ENCODE results near the gene DTNBP1. TPM values are rescaled to one million over a fixed set of nuclear protein-coding genes. Genes with fewer than 3 reads are reported as not detected.

DTNBP1 gene
- total RNA-seq, 1 experiment from 2014 or later = 12.8 TPM

DNA sequence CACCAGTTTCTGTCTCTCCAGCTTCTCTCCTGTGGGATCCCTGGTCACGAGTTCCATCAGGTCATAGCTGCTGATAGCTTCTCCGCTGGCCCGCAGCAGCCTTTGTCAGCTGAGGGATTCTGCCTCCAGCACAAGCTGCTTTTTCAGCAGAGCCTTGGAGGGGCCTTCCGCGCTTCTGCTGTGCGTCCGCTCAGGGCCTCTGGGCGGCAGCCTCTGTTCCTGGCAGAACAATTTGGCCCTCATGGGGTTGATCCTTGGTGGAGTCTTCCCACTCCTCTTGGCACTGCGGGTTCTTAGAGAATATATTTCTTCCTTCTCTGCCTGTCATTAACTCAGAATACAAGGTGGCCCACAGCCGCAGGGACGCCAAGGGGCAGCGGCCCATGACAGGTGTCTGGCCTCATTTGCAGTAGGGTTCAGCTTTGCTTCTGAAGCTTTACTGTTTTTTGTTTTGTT is 158.8 kb downstream of the DTNBP1 start:
- TF ChIP-seq CTCF (IDR thresholded peaks at IDR 0.05; ENCODE audit: unreplicated experiment) = no peak
- Mint-ChIP-seq H3K36me3 (ENCODE audit: insufficient read depth, unreplicated experiment) (no peaks in the 10 kb centered on the region), H3K9me3 (ENCODE audit: low read depth, unreplicated experiment) (no peaks in the 10 kb centered on the region), H3K27ac (ENCODE audit: unreplicated experiment) (no peak overlapping the region), H3K27me3 (ENCODE audit: unreplicated experiment) (no peaks in the 10 kb centered on the region), H3K4me1 (ENCODE audit: low read depth, unreplicated experiment) (no peaks in the 10 kb centered on the region), H3K4me3 (ENCODE audit: low read depth, unreplicated experiment) (no peak overlapping the region)
- CTCF ChIA-PET = no interaction called here
- no peak for DNase-seq
- no TSS peak for BruUV-seq (replicated peaks)
- intact Hi-C loops (cut with micrococcal nuclease; ENCODE audit: unreplicated experiment) = no loop called here

DNA sequence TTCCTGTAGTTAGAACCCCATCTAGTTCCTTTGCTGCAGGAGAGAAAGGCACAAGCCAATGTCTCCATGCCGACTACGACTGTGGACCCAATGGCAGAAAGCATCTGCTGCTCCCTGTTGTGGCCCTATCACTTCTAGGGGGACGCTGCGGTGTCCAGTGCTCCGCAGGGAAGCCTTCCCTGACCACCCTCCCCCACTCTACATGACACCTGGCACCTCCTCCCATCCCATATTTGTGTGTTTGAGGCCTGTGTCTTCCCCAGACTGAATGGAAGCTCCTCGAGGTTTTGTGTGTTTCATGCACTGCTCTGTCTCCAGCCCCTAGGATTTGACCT is 159.5 kb downstream of the DTNBP1 start:
- Mint-ChIP-seq H3K4me1 (ENCODE audit: low read depth, unreplicated experiment) (no peaks in the 10 kb centered on the region), H3K36me3 (ENCODE audit: insufficient read depth, unreplicated experiment) (no peaks in the 10 kb centered on the region), H3K27ac (ENCODE audit: unreplicated experiment) (no peak overlapping the region), H3K27me3 (ENCODE audit: unreplicated experiment) (no peaks in the 10 kb centered on the region), H3K4me3 (ENCODE audit: low read depth, unreplicated experiment) (no peak overlapping the region), H3K9me3 (ENCODE audit: low read depth, unreplicated experiment) (no peaks in the 10 kb centered on the region)
- CTCF ChIA-PET = no interaction called here
- no TSS peak for BruUV-seq (replicated peaks)
- no peak for TF ChIP-seq CTCF (IDR thresholded peaks at IDR 0.05; ENCODE audit: unreplicated experiment)
- intact Hi-C loops (cut with micrococcal nuclease; ENCODE audit: unreplicated experiment) = no loop called here
- DNase-seq = no peak

DNA sequence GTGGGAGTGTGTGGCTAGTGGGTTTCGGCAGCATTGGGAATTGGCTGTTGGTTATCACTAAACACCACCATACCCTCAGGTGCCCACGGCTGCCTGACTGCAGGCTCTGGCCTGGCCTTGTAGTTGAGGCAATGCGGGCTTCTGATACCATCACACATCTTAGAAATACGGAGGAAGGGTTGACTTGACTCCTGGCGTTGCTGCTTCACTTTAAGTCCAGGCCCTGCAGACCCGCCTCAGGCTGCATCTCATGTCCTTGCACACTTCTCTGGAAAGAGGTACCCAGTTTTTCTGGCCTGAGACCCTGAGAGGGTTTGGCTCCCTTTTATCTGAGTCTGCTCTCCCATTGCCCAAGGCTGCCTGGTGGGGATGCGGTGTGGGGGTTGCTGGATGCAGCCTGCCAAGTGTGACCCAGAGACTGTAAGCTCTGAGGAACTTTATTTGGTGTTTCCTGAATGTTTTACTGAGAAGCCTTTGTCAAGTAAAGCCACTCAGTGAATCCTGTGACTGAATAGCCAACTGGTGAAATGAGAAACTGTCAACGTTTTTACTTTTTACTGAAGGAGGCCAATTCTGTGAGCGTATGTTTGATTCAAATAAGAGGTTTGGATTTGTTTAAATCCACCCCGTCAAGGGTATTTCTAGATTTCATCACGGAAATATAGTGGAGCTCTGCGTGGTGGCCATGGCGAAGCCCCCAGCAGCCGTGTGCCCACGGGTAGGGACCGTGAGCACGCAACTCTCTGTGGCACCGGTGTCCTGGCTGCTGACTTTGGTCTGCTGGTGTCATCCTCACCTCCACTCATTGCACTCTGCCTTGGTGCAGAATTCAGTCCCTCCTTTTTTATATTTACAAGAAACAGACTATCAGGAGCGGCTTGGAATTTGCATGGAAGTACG is 160.1 kb downstream of the DTNBP1 start:
- H3K27ac Mint-ChIP-seq (ENCODE audit: unreplicated experiment) = no peak overlapping the region
- no peaks in the 10 kb centered on the region for H3K4me1 Mint-ChIP-seq (ENCODE audit: low read depth, unreplicated experiment)
- no peaks in the 10 kb centered on the region for H3K36me3 Mint-ChIP-seq (ENCODE audit: insufficient read depth, unreplicated experiment)
- CTCF ChIA-PET = no interaction called here
- no peak for DNase-seq
- no peaks in the 10 kb centered on the region for H3K9me3 Mint-ChIP-seq (ENCODE audit: low read depth, unreplicated experiment)
- no peak for TF ChIP-seq CTCF (IDR thresholded peaks at IDR 0.05; ENCODE audit: unreplicated experiment)
- H3K4me3 Mint-ChIP-seq (ENCODE audit: low read depth, unreplicated experiment) = no peak overlapping the region
- no peaks in the 10 kb centered on the region for H3K27me3 Mint-ChIP-seq (ENCODE audit: unreplicated experiment)
- intact Hi-C loops (cut with micrococcal nuclease; ENCODE audit: unreplicated experiment) = no loop called here
- BruUV-seq (replicated peaks) = no TSS peak

DNA sequence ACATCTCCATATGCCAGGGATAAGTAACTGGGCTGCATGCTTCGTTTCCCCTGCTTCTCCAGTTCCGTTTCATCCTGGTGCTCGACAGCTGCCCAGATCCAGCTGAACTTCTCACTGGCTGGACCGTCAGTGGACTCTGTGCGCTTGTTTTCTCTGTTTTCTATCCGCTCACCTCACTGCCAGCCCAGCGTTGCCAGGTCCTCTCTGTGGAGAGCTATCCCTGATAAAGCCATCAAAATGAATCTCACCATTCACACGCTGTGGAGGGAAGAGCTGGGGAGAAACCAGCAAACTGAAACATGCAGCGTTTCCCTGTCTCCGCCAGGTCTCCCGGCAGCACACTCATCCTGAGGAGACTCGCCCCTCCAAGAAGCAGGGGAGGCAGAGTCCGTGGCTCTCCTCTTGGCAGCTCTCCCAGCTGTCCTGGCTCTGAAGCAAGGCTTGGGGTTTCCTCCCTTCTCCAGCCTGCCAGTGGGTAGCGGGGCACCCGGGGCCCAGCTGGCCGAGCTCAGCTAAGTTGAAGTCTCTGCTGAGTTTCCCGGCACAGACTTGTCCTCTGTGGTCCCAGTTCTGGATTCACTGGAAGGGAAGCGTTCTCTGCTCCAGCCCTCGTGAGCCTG is 160.9 kb downstream of the DTNBP1 start:
- BruUV-seq (replicated peaks) = no TSS peak
- Mint-ChIP-seq H3K9me3 (ENCODE audit: low read depth, unreplicated experiment) (no peaks in the 10 kb centered on the region), H3K4me3 (ENCODE audit: low read depth, unreplicated experiment) (no peak overlapping the region), H3K36me3 (ENCODE audit: insufficient read depth, unreplicated experiment) (no peaks in the 10 kb centered on the region), H3K27me3 (ENCODE audit: unreplicated experiment) (no peaks in the 10 kb centered on the region), H3K4me1 (ENCODE audit: low read depth, unreplicated experiment) (no peaks in the 10 kb centered on the region), H3K27ac (ENCODE audit: unreplicated experiment) (no peak overlapping the region)
- TF ChIP-seq CTCF (IDR thresholded peaks at IDR 0.05; ENCODE audit: unreplicated experiment) = no peak
- CTCF ChIA-PET = interaction anchor here (0.6 kb wide), 1 partner anchor 735 kb away, joined by 3 read pairs; no protein-coding TSS in a partner anchor
- intact Hi-C loops (cut with micrococcal nuclease; ENCODE audit: unreplicated experiment) = no loop called here
- no peak for DNase-seq
